Nucleus accumbens (tissue), 56 donors: ENCODE data around the gene ZNF74.
"Not testable (repeated sequence)": the region's sequence is repeated elsewhere in the genome, so short reads cannot be mapped to it uniquely, and the experiment has no call there.

ENCODE experiments used
- DNase-seq, 56 donors: peaks; one replicate each; lab custom pipeline; 2025; lab: John Stamatoyannopoulos, UW

Gene ZNF74

DNA sequence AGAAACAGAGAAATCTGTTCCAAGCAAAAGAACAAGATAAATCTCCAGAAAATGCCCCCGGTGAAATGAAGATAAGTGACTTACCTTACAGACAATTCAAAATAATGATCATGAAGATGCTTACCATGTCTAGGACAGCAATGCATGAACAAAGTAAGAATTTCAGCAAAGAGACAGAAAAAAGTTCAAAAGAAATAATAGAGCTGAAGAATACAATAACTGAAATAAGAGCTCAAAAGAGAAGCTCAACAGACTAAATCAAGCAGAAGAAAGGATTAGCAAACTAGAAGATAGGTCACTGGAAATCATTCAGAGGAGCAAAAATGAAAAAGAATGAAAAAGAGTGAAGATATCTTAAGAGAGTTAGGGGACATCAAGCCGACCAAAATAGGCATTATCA, 19.8 kb upstream of the ZNF74 start:
- DNase-seq, result not testable (repeated sequence)

DNA sequence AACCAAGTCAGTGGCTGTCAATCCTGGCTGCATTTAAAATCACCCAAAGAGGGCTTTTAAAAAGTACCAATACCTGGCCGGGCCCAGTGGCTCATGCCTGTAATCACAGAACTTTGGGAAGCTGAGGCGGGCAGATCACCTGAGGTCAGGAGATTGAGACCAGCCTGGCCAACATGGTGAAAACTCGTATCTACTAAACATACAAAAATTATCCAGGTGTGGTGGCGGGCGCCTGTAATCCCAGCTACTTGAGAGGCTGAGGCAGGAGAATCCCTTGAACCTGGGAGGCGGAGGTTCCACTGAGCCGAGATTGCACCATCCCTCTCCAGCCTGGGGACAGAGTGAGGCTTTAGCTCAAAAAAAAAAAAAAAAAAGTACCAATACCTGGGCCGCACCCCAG, 17.7 kb upstream of the ZNF74 start:
- DNase-seq, result not testable (repeated sequence)

DNA sequence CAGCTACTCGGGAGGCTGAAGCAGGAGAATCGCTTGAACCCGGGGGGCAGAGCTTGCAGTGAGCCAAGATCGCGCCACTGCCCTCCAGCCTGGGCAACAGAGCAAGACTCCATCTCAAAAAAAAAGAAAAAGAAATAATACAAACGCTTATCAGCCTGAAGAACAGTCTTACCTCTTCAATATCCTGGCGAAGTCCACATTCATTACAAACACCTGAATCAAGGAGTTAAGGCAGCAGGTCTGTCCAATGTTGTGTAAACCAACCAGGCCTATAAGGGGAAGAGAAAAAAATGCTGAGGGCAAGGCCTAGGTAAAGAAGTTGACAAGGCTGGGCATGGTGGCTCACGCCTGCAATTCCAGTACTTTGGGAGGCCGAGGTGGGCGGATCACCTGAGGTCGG, 17.0 kb upstream of the ZNF74 start:
- DNase-seq, result not testable (repeated sequence)

DNA sequence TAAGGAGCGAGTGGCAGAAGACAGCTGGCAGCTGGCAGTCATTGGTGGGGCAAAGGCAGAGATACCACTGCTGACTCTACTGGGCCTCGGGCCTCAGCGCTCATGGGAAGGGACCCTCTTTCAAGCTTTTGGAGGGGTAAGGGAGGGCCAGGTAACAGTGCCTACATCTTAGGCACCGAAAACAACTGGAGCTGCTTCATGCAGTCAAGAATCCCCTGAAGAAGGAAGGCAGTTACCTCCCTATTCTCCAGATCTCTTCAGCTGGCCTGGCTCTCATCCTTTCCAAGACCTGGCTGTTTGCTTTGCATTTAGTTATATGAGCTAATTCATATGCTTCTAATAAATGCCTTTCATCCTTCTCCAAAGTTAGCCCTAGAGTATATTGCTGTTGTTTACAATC, 15.8 kb upstream of the ZNF74 start:
- no peak for DNase-seq

DNA sequence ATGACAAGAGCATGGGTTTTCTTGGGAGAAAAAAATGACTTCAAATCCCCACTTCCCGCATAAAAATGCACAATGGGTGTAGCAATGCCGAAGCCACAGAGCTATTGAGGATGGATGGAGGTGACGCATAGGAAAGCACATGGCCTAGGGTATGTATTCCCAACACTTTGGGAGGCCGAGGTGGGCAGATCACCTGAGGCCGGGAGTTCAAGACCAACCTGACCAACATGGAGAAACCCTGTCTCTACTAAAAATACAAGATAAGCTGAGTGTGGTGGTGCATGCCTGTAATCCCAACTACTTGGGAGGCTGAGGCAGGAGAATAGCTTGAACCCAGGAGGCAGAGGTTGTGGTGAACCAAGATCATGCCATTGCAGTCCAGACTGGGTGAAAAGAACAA, 15.3 kb upstream of the ZNF74 start:
- DNase-seq, result not testable (repeated sequence)

DNA sequence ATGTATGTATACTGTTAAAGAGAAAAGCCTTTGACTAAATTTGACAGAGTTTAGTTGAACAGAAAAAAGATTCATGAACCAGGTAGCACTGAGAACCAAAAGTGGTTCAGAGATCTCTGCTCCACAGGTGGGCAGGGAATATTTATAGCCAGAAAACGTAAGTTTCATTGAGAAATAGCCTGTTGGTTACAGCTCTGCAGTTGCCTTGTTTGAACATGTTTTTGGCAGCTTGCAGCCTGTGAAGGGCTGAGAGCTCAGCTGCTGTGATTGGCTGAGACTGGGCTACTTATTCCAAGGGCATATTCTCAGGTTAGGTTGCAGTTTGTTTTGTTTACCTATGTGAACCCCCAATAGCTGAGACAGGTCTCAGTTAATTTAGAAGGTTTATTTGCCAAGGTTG, 13.5 kb upstream of the ZNF74 start:
- no peak for DNase-seq

DNA sequence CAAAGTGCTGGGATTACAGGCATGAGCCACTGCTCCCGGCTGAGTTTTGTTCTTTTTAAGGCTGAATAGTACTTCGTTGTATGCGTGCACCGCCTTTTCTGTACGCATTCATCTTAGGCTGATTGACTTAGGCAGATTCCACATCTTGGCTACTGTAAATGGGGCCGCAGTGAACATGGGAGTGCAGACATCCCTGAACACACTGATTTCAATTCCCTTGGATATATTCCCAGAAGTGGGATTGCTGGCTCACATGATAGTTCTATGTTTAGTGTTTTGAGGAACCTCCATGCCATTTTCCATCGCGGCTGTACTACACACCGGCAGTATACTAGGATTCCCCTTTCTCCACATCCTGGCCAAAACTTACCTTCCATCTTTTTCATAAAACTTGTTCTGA, 10.4 kb upstream of the ZNF74 start:
- no peak for DNase-seq

DNA sequence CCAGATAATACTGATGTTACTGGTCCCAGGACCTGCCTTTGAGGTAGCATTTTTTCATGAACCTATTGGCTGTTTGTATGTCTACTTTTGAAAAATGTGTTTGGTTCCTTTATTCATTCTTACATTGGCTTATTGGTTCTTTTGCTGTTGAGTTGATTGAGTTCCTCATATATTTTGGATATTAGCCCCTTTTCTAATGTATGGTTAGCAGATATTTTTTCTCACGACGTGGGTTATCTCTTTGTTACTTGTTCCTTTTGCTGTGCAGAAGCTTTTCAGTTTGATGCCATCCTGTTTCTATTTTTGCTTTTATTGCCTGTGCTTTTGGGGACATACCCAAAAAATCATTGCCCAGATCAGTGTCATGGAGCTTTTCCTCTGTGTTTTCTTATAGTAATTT, 9.8 kb upstream of the ZNF74 start:
- no peak for DNase-seq

DNA sequence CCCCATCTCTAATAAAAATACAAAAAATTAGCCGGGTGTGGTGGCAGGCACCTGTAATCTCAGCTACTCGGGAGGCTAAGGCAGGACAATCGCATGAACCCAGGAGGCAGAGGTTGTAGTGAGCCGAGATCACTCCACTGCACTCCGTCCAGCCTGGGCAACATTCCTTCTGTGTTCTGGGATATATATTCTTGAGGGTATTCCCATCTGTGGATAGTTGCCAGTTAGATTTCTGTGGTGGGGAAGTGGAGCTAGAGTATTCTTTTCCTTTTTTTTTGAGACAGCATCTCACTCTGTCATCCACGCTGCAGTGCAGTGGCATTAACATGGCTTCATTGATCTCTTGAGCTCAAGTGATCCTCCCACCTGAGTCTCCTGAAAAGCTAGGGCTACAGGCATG, 9.1 kb upstream of the ZNF74 start:
- DNase-seq, result no peak

DNA sequence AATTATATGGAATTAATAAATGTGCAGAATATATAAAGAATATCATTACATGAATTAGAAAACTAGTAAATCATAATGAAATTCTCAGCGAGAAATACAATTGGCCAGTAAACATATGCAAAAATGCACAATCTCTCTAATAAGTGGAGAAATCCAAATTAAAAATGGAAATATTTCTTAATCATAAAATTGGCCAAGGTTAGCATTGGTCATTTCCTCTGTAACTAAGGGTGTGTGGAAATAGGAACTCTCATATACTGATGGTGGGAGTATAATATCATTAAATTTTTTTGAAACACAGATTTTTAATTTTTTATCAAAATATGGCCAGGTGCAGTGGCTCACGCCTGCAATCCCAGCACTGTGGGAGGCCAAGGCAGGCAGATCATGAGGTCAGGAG, 7.6 kb upstream of the ZNF74 start:
- no peak for DNase-seq

DNA sequence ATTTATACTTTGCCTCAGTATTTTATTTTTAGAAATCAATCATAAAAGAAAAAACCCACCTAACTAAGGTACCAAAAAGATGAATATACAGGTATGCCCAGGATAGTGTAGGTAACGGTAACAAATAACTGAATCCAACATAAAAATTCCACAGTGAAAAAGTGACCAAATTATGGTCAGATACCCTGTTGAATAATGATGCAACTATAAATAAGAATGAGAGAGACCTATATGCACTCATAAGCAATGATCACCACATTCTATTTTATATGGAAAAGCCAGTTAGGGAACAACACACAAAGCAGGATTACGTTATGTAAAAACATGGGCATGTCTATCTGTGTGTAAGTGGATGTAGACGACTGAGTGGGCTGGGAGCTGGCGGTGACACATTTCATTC, 7.0 kb upstream of the ZNF74 start:
- no peak for DNase-seq

DNA sequence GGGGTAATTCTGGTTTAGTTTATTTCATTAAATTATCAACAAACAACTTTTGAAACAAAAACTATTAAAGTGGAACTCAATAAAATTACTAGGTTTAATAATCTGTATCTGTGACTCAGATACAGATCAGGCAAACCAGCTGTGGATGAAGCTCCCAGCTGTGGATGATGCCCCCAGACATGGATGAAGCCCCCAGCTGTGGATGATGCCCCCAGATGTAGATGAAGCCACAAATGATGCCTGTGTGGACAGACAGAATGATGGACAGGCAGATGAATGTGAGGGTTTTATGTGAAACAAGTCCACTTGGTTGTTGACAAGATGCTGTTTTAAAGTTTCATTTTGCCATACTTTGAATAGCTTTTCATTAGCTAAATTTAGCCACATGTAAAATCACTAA, 5.8 kb upstream of the ZNF74 start:
- DNase-seq, result no peak

DNA sequence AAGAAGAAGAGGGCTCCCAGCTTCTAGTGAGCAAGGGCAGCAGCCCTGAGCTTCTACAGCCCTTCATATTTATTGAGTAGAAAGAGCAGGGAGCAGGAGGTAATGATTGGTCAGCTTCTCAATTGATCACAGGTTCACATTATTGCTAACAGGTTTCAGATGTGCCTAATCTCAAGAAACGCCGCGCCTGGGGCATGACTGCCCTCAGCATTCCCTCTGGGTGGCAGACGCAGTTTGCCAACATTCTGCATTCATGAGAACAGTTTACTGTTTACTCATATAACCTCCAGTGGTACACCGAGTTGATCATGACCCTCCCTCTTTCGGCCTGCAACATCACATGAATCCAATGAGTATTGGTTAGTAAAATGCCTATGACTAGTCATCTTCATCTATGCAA, 4.7 kb upstream of the ZNF74 start:
- no peak for DNase-seq

DNA sequence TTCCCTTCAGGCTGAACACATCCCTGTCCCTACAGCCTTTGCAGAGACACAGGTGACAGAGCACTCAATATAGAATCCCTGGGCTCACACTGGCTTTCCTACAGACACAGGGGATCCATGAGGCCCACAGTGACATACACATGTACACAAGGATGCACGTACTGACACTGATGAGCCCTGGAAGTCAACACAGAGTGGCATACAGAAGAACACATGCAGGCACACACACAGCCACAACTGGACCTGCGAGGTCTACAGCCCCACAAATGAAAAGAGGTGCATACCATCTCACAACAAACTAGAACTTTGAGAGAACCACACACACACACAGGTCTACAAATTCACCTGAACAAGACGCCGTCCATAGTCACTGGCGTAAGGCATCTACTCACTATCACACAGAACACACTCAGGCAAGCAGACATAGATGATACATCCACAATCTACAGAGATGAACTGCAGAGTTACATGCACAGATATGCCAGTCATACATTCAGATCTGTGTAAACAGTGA, 3.5 kb upstream of the ZNF74 start:
- no peak for DNase-seq

DNA sequence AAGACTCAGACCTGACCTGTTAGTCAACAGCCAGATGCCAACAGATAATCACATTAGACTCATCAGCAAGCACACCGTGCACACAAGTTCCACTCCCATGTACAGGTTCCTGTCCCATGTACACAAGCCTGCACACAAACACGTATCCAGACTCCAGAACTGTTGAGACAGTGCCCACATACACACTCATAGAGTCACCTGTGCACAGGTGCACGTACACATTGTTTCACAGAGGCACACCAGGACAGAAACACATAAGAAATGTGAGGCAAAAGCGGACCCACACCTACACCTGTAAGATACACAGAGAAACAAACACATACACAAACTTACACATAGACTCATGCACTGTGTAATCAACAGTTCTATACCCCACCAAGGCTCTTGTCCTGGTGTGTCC, 2.7 kb upstream of the ZNF74 start:
- DNase-seq, result no peak

DNA sequence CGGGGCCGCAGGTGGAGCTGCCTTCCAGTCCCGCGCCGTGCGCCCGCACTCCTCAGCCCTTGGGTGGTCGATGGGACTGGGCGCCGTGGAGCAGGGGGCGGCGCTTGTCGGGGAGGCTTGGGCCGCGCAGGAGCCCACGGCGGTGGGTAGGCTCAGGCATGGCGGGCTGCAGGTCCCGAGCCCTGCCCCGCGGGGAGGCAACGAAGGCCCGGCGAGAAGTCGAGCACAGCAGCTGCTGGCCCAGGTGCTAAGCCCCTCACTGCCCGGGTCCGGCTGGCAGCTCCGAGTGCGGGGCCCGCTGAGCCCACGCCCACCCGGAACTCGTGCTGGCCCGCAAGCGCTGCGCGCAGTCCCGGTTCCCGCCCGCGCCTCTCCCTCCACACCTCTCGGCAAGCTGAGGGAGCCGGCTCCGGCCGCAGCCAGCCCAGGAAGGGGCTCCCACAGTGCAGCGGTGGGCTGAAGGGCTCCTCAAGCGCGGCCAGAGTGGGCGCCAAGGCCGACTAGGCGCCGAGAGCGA, 1.5 kb upstream of the ZNF74 start:
- DNase-seq, result not testable (repeated sequence)

DNA sequence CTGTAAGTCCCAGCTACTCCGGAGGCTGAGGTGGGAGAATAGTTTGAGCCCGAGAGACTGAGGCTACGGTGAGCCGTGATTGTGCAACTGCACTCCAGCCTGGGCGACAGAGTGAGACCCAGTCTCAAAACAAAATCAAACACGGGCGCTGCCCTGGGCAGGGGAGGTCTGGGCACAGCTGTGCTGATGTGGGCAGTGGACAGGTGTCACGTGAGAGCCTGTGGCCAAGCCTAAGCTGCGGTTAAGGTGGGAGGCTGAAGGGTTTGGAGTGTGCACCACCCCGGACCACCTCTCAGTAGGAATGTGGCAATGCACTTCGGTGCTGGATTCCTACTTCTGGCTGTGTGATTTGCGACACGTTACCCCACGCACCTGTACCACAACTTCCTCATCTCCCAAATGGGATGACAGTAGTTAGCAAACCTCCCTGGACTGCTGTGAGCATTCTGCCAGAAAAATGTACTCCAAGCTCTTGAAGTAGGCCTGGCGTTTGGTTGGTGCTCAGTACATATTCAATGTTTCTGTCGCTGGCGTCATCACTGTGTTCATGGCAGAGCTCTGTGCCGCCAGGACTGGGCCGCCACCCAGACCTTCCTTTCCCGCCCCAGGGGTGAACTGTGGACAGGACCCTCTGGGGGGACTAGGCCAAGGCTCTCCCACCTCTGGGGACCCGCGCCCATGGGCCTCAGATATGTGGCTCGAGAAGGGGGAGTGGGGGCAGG, 807 bp upstream of the ZNF74 start:
- DNase-seq, result peak in 1 of 56 donors; percentile 5

DNA sequence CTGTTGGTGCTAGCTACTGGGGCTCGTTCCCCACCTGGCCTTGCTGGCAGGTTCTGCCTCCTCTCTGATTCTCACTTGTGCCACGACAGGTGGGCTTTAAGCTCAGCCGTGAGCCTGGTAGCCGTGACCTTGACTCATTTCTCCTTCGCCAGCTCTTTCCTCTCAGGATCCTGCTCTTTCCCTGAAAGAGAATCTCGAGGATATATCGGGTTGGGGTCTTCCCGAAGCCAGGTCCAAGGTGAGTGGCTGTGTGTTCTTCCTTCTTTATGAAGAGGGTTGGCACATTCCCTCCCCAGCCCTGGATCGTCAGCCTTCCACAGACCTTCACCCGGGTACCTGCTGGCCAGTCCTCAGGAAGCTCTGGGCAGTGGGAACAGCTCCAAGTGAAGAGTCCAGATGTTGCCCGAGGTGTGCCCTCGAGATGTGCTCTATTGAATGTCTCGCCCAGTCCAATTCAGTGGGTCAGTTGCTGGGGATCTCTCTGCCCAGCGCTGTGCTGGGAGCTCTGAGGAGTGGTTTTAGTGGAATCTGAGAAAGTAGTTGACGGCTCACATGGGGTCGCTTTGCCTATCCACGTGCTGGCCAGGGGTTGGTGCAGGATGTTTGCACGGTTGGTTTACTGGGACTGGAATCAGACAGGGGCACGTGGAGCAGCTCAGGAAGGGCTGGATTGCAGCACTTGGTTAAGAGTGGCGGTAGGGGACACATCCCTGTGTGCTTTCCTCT, 1.4 kb downstream of the ZNF74 start:
- DNase-seq, result no peak

DNA sequence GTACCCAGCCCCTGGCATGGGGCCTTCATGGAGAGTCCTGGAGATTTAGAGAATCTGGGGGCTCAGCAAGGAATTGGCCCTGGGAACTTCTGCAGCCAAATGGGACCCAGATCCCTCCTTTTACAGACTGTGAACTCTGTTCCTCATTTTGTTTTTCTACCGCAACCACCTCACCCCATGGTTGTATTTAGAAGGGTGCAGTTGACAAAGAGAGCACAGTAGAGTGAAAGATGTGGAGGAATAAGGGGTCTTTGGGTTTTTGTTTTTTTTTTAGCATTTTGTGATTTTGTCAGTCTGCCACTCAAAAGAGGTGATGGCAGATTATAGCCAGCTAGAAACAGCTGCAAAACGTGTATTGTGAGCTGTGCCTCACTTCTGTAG, 1.9 kb downstream of the ZNF74 start:
- no peak for DNase-seq

DNA sequence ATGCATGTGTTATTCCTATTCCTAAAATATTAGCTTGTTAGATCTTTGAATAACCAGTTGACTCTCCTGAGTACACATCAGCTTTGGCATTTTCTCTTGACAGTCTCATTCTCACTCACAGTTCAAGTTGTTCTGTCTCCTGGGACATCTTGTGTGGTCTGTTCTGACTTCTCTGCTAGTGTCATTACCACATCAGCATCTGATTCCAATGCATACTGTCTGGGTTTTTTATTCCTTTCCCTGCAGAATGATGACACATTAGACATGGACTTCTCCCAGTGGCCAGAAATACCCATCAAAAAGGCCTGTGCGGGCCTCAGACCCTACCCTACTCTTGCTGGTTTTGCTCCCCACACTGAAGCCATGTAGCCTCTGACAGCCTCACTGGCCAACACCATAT, 2.7 kb downstream of the ZNF74 start:
- DNase-seq, result no peak

DNA sequence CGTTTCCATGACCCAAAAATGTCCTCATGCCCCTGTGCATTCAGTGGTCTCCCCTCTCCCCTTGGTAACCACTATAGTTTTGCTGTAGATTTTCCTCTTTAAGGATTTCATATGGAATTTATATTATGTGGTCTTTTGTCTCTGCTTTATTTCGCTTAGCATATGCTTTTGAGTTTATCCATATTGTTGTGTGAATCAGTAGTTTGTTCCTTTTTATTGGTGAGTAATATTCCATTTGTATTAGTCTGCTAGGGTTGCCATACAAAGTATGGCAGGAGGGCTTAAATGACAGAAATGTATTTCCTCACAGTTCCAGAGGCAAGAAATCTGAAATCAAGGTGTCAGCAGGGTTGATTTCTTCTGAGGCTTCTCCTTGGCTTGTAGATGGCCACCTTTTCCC, 3.5 kb downstream of the ZNF74 start:
- no peak for DNase-seq

DNA sequence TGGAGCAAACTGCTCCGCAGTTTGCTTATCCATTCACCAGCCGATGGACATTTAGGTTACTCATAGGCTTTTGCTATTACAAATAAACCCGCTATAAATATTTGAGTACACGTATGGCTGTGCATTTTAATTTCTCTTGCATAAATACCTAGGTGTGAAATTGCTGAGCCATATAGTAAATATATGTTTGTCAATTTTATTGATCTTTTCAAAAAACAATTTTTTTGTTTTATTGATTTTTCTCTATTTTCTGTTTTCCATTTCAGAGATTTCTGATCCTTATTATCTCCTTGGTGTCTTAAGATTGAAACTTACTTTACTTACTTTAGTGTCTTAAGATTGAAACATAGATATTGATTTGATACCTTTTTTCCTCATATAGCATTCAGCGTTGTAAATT, 4.5 kb downstream of the ZNF74 start:
- no peak for DNase-seq
